SU-DHL-6 (cell line): ENCODE results near the gene ZBTB42.

ENCODE experiments used
- H2AFZ ChIP-seq: fragments of 200-600 bp; sonication (generic); 2 replicates; pipeline ENCODE4 v1.6.1; 2014; ENCODE audit warnings: low read depth, mild to moderate bottlenecking, moderate library complexity, mixed read lengths, antibody characterized with exemption, low read length; ENCODE audit not compliant: severe bottlenecking
- H3F3A ChIP-seq: fragments of 200-600 bp; shearing (Covaris generic); 2 replicates; pipeline ENCODE4 v1.6.0; 2016; ENCODE audit warnings: antibody characterized with exemption, mild to moderate bottlenecking; ENCODE audit not compliant: insufficient read depth
- H3K27ac ChIP-seq: fragments of 200-600 bp; sonication (generic); 2 replicates; pipeline ENCODE4 v1.5.1; 2016; ENCODE audit warnings: low read depth, mild to moderate bottlenecking, low read length, moderate library complexity, mixed read lengths
- H3K27me3 ChIP-seq: fragments of 200-600 bp; sonication (generic), shearing (Covaris generic); 2 replicates; pipeline ENCODE4 v1.6.0; 2014; ENCODE audit warnings: mild to moderate bottlenecking, low read length
- H3K36me3 ChIP-seq: fragments of 200-600 bp; sonication (generic); 2 replicates; pipeline ENCODE4 v1.6.1; 2014; ENCODE audit warnings: mild to moderate bottlenecking, low read length, mixed read lengths
- H3K4me2 ChIP-seq: fragments of 300-600, 200-600 bp; shearing (Covaris generic), sonication (generic); 2 replicates; pipeline ENCODE4 v1.6.0; 2014; ENCODE audit warnings: low read length, low read depth, mild to moderate bottlenecking; ENCODE audit not compliant: poor library complexity, severe bottlenecking
- H3K4me3 ChIP-seq: fragments of 200-600 bp; sonication (generic); 2 replicates; pipeline ENCODE4 v1.5.1; 2014; ENCODE audit warnings: antibody characterized with exemption, low read length, mild to moderate bottlenecking, mixed read lengths; ENCODE audit not compliant: insufficient read depth, poor library complexity, severe bottlenecking
- H3K79me2 ChIP-seq: fragments of 200-600 bp; sonication (generic); 2 replicates; pipeline ENCODE4 v1.6.1; 2014; ENCODE audit warnings: mild to moderate bottlenecking, low read length, moderate library complexity; ENCODE audit not compliant: insufficient read depth
- H3K9ac ChIP-seq: fragments of 200-600 bp; sonication (generic); 2 replicates; pipeline ENCODE4 v1.7.0; 2014; ENCODE audit warnings: mild to moderate bottlenecking, low read length
- H3K9me2 ChIP-seq: fragments of 200-600 bp; sonication (generic); replicated peaks from 2 replicates; pipeline ENCODE4 v1.6.1; 2014; ENCODE audit warnings: low read length; ENCODE audit not compliant: insufficient read depth
- H3K9me3 ChIP-seq: fragments of 200-600 bp; sonication (generic); 2 replicates; pipeline ENCODE4 v1.6.1; 2014; ENCODE audit warnings: low read length, mixed read lengths; ENCODE audit not compliant: insufficient read depth
- H4K20me1 ChIP-seq: fragments of 200-600 bp; sonication (generic); 2 replicates; pipeline ENCODE4 v1.6.1; 2014; ENCODE audit warnings: low read depth, mild to moderate bottlenecking, antibody characterized with exemption, low read length, moderate library complexity, mixed read lengths
- CTCF ChIP-seq: fragments of 200-600 bp; sonication (generic); IDR thresholded peaks from one replicate; pipeline ENCODE4 v1.5.1; 2017; ENCODE audit warnings: antibody characterized with exemption, mild to moderate bottlenecking, low read length, moderate library complexity; ENCODE audit not compliant: insufficient read depth, poor library complexity, severe bottlenecking
- EZH2phosphoT487 ChIP-seq: fragments of 200-600 bp; sonication (generic), shearing (Covaris generic); conservative IDR thresholded peaks from 2 replicates; pipeline ENCODE4 v1.6.1; 2018; ENCODE audit warnings: mild to moderate bottlenecking, antibody characterized with exemption, low read length, moderate library complexity, mixed read lengths

The ZBTB42 gene

DNA sequence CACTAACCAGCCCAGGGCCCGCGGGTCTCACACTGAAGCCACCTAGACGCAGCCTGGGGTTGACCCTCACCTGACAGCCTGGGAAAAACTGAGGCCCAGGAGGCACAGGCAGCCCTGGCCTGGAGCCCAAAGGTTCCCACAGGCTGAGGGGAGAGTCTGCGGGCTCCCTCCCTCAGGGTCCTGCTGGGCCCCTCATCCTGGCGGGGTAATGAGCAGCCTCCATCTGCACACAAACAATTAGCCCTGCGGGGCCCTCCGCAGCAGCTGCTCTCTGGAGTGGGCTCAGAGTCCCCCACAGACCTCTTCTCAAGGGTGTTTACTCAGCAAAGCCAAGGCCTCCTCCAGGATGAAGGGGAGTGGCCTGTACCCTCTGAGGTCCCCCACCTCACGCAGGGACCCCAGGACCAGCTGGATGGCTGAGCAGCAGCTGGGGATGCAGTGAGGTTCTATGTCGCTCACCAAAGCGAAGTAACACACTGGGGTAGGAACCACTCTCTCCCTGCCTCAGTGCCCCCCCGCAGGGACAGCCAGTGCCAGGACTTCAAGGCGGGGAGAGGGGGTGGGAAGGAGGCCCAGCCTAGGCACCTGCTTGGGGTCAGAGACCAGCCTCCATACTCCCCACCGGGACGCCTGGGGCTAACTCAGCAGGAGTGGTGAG lies 12.6 kb upstream of the ZBTB42 start:
- TF ChIP-seq CTCF, result no peak
- TF ChIP-seq EZH2phosphoT487, result no peak
- H2AFZ ChIP-seq, result no peak overlapping the region
- H3K9me3 ChIP-seq, result no peaks in the 10 kb centered on the region
- H3K27ac ChIP-seq, result no peak overlapping the region
- H3K4me3 ChIP-seq, result no peak overlapping the region
- H3K79me2 ChIP-seq, result no peaks in the 10 kb centered on the region; the same call in 1 of the 2 replicates
- no peak overlapping the region for H3K4me2 ChIP-seq
- no peaks in the 10 kb centered on the region for H3F3A ChIP-seq
- no peaks in the 10 kb centered on the region for H3K27me3 ChIP-seq
- no peaks in the 10 kb centered on the region for H3K9me2 ChIP-seq
- H3K9ac ChIP-seq, result no peak overlapping the region
- no peaks in the 10 kb centered on the region for H3K36me3 ChIP-seq
- H4K20me1 ChIP-seq, result no peaks in the 10 kb centered on the region

DNA sequence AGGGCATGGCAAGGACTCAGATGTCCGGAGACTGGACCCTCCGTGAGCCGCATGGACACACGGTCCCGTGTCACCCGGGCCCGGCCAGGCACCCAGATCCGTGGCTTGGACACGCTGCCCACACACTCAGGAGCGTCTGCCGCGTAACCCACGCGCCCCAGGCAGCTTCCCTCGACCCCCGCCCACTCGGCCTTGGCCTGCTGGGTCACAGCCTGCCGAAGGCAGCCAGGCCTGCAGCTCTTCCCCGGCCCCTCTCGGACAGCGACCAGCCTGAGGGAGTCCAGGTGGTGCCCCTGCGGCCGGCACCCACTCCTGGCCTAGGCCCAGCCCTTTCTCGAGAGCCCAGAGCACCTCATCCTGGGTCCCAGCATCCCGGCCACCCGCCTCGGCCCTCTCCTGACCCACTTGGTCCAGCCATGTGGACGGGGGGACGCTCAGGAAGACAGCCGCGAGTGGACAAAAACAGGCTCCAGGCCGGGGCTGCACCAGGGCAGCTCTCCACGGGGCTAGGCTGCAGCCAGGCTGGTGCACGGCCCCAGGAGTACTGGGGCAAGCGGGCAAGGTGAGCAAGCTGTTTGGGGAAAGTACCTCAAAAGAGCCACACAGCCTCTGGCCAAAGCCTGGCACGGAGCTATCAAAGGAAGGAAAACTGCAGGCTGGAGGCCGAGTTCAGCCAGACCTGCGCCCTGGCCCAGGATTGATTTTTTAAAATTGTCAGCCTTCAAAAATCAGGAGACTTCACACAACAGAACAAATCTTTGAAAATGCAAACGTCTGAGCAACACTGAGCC lies 11.8 kb upstream of the ZBTB42 start:
- Histone ChIP-seq H3K9ac (no peak overlapping the region), H3K4me2 (no peak overlapping the region), H3K27ac (no peak overlapping the region), H3K4me3 (no peak overlapping the region), H3K9me2 (no peaks in the 10 kb centered on the region), H4K20me1 (no peaks in the 10 kb centered on the region), H2AFZ (no peak overlapping the region), H3K79me2 (no peaks in the 10 kb centered on the region; the same call in 1 of the 2 replicates), H3K9me3 (no peaks in the 10 kb centered on the region), H3F3A (no peaks in the 10 kb centered on the region), H3K27me3 (no peaks in the 10 kb centered on the region), H3K36me3 (no peaks in the 10 kb centered on the region)
- TF ChIP-seq EZH2phosphoT487 (no peak), CTCF (no peak)

DNA sequence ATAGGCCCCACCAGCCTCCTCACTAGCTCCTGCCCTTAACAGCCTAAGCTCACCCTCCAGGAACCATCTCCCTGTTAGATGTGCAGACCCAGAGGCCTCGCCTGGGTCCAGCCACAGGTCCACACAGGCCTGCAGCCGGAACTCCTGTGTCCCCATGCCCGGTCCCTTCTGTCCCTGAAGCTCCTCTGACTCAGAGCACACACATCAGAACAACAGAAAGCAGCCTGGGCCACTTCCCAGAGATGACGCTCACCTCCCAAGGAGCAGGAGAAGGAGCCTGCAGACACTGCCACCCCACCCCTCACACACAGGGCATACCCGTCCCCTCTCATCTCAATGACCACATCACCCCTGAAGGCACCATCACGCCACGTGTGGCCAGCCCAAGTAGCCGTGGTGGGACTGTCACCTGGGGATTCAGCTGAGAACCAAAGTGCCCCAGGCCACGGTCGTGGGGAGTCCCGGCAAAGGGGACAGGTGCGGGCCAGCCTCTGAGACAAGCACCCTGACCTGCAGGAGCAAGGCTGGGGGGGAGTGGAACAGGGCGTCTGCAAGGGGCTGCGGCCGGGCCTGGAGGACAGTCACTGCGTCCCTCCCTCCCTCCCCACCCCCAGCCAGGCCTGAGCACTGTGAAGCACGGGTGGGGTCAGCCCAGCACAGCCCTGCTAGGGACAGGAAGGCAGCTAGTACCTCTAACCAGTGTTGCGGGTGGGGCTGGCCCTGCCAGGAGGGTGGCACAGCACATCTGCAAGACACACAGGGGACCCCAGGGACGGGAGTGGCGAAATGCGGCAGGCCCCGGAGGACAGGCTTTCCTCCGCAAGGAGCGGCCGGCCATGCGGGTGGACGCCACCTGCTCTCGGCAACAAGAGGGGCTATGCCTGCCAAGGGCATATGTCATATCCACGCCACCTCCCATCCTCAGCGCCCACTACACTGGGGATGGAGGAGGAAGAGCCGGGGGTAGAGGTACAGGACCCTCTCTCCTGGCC lies 10.9 kb upstream of the ZBTB42 start:
- no peak overlapping the region for H3K4me2 ChIP-seq
- TF ChIP-seq EZH2phosphoT487 (no peak), CTCF (no peak)
- no peaks in the 10 kb centered on the region for H3K27me3 ChIP-seq
- no peaks in the 10 kb centered on the region for H3F3A ChIP-seq
- H3K9ac ChIP-seq, result no peak overlapping the region
- no peak overlapping the region for H3K27ac ChIP-seq
- no peaks in the 10 kb centered on the region for H3K36me3 ChIP-seq
- no peak overlapping the region for H2AFZ ChIP-seq
- H3K79me2 ChIP-seq, result peaks cover 8% of the 10 kb centered on the region; the same call in 1 of the 2 replicates
- no peak overlapping the region for H3K4me3 ChIP-seq
- H4K20me1 ChIP-seq, result no peaks in the 10 kb centered on the region
- no peaks in the 10 kb centered on the region for H3K9me2 ChIP-seq
- no peaks in the 10 kb centered on the region for H3K9me3 ChIP-seq
